HL-60/S4 treated with retinoic acid at 250 ng/mL for 4 days and 3 days (cell line): ENCODE results near the gene TUG1.

Source experiments
- in situ Hi-C: fragments of 300-500 bp; cut with MboI; formaldehyde crosslinking; loops from 2 replicates; pipeline ENCODE4 v1.7.0; 2022; ENCODE audit warnings: low sequenced_read_pairs

TUG1 gene

DNA sequence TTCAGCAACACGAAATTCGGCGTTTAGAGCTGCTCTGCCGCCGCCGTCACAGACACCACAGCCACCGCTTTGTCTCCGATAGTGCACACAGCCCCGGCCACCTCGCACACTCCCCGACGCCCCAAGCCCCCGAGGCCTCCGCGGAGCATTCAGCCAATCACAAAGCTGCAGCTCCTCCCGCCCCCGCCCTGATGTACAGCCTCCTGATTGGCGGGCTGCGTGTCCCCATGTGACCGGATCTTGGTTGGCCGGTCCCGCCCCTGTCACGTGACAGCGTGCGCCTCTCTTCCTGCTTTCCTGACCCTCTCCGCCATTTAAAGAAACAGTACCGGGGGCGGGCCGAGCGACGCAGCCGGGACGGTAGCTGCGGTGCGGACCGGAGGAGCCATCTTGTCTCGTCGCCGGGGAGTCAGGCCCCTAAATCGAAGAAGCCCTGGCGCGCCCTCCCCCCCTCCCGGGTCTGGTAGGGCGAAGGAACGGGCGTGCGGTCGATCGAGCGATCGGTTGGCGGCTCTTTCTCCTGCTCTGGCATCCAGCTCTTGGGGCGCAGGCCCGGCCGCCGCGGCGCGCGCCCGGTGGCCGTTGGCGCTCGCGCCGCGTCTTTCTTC, at the start of gene TUG1:
TUG1 (plus strand) TSS at position 342 of the 608 bp plus-strand sequence.
- in situ Hi-C loops: no loop called here

DNA sequence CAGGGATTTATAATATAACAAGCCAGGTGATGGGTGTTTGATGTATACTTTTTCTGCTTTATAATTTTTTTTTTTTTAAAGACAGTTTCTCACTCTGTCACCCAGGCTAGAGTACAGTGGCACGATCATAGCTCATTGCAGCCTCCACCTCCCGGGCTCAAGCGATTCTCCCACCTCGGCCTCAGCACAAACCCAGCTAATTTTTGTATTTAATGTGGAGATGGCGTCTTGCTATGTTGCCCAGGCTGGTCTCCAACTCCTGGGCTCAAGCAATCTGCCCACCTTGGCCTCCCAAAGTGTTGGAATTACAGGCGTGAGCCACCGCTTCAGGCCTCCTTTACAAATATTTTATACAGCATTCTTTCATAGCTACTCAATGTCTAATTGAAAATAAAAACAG, 49.1 kb upstream of the TUG1 start:
- in situ Hi-C loops: no loop called here

- in situ Hi-C loops: no loop called here
Observed at GRCh38 chr22:30920407-30920806, 48.7 kb upstream of the TUG1 start.

DNA sequence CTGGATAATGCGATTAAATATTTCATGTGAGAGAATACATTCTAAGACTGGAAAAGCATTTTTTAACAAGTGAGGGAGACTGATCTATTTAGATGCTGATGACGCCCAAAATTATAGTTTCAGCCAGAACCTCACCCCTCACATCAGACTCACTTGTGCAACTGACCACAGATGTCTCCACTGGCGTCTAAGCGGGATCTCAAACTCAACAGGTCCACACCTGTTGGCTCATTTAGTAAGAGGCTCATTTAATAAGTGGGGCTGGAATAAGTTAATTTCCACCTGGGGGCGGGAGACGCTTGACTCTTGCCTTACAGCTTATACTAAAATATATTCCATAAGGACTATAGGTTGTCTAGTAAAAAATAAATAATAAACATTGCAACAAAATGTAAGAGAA, 48.0 kb upstream of the TUG1 start:
- in situ Hi-C loops: no loop called here

- in situ Hi-C loops: no loop called here
Observed at GRCh38 chr22:30922151-30922611, 46.9 kb upstream of the TUG1 start.

- in situ Hi-C loops: no loop called here
Observed at GRCh38 chr22:30923168-30923900, 45.7 kb upstream of the TUG1 start.

DNA sequence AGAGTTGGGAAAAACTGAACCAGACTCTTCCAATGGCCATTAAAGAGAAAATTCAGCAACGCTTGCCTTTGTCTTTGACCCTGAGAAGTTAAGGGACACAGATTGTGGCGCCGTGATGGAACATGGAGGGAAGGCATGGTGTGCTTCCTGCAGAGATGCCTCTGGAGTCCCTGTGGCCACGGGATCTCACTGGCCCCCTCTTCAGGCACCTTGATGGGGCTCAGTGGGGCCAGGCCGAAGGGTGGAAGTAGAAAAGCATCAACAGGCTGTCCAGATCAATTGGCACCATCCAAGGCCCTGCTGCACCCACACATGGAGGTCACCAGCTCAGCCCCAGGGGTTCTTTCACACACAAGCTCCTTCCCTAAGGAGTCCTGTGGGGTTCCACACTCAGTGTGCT, 43.4 kb upstream of the TUG1 start:
- in situ Hi-C loops: no loop called here

DNA sequence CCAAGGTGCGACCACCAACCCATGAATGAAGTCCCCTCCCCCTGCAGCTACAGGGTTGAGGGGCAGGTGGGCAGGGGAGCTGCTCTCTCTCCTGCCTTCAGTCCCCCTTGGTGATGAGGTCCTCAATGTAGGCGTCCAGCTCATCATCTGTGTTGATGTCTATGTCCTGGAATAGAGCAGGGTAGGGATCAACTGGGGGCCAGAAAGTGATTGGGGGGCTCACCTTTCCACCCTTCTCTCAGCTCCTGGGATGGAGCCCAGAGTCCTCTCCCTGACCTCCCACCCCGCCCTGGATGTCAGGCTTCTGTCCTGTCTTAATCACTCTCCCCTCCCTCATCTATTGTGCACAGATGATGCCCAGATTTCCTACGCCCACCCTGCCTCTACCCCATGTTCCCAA, 42.4 kb upstream of the TUG1 start:
- in situ Hi-C loops: no loop called here

DNA sequence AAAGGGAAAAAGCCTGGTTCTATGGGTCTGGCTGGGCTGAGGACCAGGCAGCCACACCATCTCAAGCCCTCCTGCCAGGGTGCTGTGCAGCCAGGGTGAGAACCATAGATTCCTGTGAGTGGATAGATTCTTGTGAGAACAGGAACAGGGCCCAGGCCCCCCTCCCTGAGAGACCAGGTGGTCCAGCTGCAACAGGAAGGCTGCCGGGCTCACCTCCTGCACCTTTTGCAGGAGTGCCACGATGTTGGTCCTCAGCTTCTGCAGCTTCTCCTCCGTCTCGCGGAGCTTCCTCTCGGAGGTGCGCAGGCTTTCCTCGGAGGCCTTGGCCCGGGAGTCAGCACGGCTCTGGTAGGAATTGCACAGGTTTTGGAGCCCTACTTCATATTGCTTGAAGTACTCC, 41.3 kb upstream of the TUG1 start:
- in situ Hi-C loops: no loop called here

- in situ Hi-C loops: no loop called here
Observed at GRCh38 chr22:30928401-30928800, 40.7 kb upstream of the TUG1 start.

GRCh38 chr22:30930228-30930627, 38.8 kb upstream of the TUG1 start:
- in situ Hi-C loops: no loop called here

- in situ Hi-C loops: no loop called here
Observed at GRCh38 chr22:30931541-30932300, 37.3 kb upstream of the TUG1 start.

DNA sequence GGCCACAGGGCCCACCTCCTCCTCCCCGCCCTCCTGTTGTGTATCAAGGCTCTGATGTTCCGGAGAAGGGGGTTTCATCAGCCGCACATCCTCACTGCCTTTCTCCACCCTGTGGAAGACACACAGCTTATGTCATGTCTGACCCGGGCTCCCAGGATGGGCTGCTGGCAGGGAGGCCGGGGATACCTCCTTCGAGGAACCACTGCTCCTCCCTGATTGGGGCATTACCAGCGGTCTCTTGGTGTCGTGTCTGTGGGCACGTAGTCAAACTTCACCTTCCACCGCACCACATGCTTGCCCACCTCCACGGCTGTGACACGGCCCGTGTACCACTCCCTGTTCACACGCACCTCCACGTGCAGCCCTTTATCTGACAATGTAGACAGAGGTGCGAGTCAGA, 36.4 kb upstream of the TUG1 start:
- in situ Hi-C loops: no loop called here

DNA sequence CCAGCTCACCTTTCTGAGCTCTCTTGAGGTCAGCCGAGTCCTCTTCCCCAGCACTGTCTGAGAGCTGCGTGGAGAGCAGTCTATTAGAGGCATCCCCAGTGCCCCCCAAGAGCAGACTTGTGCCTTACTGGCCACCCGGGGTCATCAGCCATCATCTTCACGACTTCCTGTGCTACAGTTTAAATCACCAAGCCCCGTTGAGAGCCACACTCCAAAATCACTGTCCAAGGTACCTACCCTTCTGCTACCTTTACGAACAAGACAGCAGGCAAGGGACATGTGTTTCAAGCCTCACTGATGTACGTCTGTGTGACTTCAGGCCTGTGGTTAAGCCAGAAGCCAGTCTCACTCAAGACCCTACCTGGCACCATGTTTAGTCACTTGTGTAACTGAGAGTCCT, 35.6 kb upstream of the TUG1 start:
- in situ Hi-C loops: no loop called here

GRCh38 chr22:30934053-30934452, 35.0 kb upstream of the TUG1 start:
- in situ Hi-C loops: no loop called here

- in situ Hi-C loops: no loop called here
Observed at GRCh38 chr22:30940685-30941362, 28.2 kb upstream of the TUG1 start.

- in situ Hi-C loops: no loop called here
Observed at GRCh38 chr22:30941363-30941740, 27.7 kb upstream of the TUG1 start.

GRCh38 chr22:30943368-30943767, 25.7 kb upstream of the TUG1 start:
- in situ Hi-C loops: no loop called here

- in situ Hi-C loops: no loop called here
Observed at GRCh38 chr22:30944986-30945385, 24.1 kb upstream of the TUG1 start.

- in situ Hi-C loops: no loop called here
Observed at GRCh38 chr22:30945653-30946052, 23.4 kb upstream of the TUG1 start.

GRCh38 chr22:30946354-30946753, 22.7 kb upstream of the TUG1 start:
- in situ Hi-C loops: no loop called here
